Activated T-helper 1 cell treated with anti-CD3 and anti-CD28 coated beads, Interleukin-2, amount 50 U/mL, for 16 hours (primary cell): Measurements from ENCODE around the gene MYL12B.
"Not testable (repeated sequence)": the region's sequence is repeated elsewhere in the genome, so short reads cannot be mapped to it uniquely, and the experiment has no call there.

ENCODE experiments used
- DNase-seq, 2 donors: peaks; one replicate each; pipeline ENCODE4 v3.0.0-alpha.2; 2020; ENCODE audit warnings: low read depth in 1 of 2, low spot score in 1 of 2

Gene MYL12B

GRCh38 chr18:3261373-3262233, at the start of gene MYL12B:
MYL12B (plus strand) TSS chr18:3262133; CDS start chr18:3272899, 10,766 bp downstream.
- peak; percentile 60 to 70 for DNase-seq

GRCh38 chr18:3212657-3213056, 49.3 kb upstream of the MYL12B start:
- DNase-seq: no peak

- DNase-seq: no peak
Observed at GRCh38 chr18:3213300-3214059, 48.5 kb upstream of the MYL12B start.

- no peak for DNase-seq
Observed at GRCh38 chr18:3214855-3215637, 46.9 kb upstream of the MYL12B start.

GRCh38 chr18:3216987-3217386, 44.9 kb upstream of the MYL12B start:
- no peak for DNase-seq

- DNase-seq: no peak
Observed at GRCh38 chr18:3217948-3218647, 43.8 kb upstream of the MYL12B start.

GRCh38 chr18:3218819-3219218, 43.1 kb upstream of the MYL12B start:
- no peak for DNase-seq

- no peak for DNase-seq
Observed at GRCh38 chr18:3219241-3219630, 42.7 kb upstream of the MYL12B start.

GRCh38 chr18:3219631-3220335, 42.1 kb upstream of the MYL12B start, which contains the start of gene MYOM1:
MYOM1 (minus strand) TSS chr18:3219968; CDS start chr18:3215223, 4,745 bp downstream.
- DNase-seq: no peak

GRCh38 chr18:3220868-3221267, 41.1 kb upstream of the MYL12B start:
- DNase-seq: not testable (repeated sequence)

GRCh38 chr18:3221496-3221895, 40.4 kb upstream of the MYL12B start:
- no peak for DNase-seq

- DNase-seq: no peak
Observed at GRCh38 chr18:3223356-3223755, 38.6 kb upstream of the MYL12B start.

GRCh38 chr18:3224223-3224622, 37.7 kb upstream of the MYL12B start:
- no peak for DNase-seq

GRCh38 chr18:3225588-3225987, 36.3 kb upstream of the MYL12B start:
- no peak for DNase-seq

GRCh38 chr18:3226048-3226447, 35.9 kb upstream of the MYL12B start:
- DNase-seq: no peak

GRCh38 chr18:3230401-3231334, 31.3 kb upstream of the MYL12B start:
- no peak for DNase-seq

GRCh38 chr18:3233004-3233403, 28.9 kb upstream of the MYL12B start:
- no peak for DNase-seq

- no peak for DNase-seq
Observed at GRCh38 chr18:3233433-3234168, 28.3 kb upstream of the MYL12B start.
